ENCODE results near the gene DOCK2.

DNA sequence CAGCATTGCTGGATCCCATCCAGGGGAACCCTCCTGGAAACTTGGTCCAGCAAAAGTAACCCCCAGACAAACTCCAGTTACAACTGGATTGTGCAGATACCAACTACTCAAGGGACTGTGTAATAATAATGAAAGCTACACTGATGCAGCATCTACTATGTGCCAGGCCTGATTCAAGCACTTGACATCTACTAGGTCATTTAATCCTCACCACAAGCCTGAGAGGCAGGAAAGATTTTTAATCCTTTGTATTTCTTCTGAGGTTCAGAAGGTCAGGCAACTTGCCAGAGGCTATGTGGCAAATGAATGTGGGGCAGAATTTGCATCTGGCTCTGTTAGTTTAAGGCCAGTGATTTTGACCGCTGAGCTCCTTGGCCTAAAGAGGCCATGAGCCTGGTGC, 439.1 kb downstream of the DOCK2 start:
- TF ChIP-seq, protein P1, sequence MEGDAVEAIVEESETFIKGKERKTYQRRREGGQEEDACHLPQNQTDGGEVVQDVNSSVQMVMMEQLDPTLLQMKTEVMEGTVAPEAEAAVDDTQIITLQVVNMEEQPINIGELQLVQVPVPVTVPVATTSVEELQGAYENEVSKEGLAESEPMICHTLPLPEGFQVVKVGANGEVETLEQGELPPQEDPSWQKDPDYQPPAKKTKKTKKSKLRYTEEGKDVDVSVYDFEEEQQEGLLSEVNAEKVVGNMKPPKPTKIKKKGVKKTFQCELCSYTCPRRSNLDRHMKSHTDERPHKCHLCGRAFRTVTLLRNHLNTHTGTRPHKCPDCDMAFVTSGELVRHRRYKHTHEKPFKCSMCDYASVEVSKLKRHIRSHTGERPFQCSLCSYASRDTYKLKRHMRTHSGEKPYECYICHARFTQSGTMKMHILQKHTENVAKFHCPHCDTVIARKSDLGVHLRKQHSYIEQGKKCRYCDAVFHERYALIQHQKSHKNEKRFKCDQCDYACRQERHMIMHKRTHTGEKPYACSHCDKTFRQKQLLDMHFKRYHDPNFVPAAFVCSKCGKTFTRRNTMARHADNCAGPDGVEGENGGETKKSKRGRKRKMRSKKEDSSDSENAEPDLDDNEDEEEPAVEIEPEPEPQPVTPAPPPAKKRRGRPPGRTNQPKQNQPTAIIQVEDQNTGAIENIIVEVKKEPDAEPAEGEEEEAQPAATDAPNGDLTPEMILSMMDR (IDR thresholded peaks at IDR 0.05) = no peak
- TF ChIP-seq POLR2A (IDR thresholded peaks at IDR 0.05) = no peak
